ENCODE results near the gene PRRT2.
A peak's percentile ranks its signal among the peaks of the same experiment; 100 is the strongest.

PRRT2 gene

DNA sequence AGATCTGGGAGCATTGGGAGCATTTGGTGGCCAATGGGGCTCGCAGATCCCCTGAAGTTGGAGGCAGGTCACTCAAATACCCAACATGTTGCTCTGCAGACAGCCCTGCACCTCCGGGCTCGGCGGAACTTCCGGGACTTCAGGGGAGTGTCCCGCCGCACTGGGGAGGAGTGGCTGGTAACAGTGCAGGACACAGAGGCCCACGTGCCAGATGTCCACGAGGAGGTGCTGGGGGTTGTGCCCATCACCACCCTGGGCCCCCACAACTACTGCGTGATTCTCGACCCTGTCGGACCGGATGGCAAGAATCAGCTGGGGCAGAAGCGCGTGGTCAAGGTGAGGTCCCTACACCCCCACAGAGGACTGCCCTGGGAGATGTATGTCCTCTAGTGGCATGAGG, 24.6 kb downstream of the PRRT2 start:
- no peak for DNase-seq

DNA sequence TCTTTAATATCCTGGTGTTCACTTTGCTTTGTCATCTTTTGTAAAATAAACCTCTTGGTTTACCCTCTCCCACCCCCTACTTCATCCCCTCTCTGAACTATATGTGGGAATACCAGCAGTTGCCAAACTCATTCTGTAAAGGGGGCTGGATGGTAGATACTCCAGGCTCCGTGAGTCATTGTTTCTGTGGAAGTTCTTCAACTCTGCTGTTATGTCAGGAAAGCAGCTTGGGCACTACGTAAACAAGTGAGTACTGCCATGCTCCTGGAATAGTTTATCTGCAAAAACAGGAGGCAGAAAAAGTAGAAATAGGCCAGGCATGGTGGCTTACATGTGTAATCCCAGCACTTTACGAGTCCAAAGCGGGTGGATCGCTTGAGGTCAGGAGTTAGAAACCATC, 25.8 kb downstream of the PRRT2 start:
- DNase-seq, result no peak

DNA sequence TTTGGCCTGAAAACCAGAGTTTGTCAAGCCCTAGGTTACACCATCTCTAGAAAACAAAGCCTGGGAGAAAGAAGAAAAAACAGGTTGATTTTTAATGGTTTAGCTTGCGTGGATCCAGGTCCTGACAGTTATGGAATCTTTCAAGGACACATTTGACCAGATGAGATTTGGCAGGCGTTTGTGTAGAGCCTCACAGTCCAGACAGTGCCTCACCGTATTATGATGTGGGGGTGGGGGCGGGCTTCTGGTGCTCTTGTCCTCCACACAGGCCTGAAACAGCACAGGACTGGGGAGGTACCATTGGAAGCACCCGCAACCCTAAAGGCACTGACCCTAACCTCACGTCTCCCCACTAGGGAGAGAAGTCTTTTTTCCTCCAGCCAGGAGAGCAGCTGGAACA, 27.8 kb downstream of the PRRT2 start:
- DNase-seq, result no peak

DNA sequence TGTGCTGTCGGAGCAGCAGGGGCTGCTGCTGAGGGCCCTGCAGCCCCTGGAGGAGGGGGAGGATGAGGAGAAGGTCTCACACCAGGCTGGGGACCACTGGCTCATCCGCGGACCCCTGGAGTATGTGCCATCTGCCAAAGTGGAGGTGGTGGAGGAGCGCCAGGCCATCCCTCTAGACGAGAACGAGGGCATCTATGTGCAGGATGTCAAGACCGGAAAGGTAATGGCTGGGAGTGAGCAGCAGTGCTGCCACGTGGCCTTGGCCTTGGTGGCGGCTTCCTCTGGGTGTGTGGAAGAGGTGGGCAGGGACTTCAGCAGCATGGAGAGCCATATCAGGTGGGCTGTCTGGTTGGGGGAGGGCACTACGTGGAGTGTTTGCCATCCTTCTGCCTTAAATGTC, 28.2 kb downstream of the PRRT2 start:
- DNase-seq, result no peak

DNA sequence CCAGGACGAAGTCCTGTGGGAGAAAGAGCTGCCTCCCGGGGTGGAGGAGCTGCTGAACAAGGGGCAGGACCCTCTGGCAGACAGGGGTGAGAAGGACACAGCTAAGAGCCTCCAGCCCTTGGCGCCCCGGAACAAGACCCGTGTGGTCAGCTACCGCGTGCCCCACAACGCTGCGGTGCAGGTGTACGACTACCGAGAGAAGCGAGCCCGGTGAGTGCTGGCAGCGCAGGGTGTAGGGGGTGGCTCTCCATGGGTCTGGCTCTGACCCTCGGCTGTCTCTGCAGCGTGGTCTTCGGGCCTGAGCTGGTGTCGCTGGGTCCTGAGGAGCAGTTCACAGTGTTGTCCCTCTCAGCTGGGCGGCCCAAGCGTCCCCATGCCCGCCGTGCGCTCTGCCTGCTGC, 29.6 kb downstream of the PRRT2 start:
- no peak for DNase-seq

DNA sequence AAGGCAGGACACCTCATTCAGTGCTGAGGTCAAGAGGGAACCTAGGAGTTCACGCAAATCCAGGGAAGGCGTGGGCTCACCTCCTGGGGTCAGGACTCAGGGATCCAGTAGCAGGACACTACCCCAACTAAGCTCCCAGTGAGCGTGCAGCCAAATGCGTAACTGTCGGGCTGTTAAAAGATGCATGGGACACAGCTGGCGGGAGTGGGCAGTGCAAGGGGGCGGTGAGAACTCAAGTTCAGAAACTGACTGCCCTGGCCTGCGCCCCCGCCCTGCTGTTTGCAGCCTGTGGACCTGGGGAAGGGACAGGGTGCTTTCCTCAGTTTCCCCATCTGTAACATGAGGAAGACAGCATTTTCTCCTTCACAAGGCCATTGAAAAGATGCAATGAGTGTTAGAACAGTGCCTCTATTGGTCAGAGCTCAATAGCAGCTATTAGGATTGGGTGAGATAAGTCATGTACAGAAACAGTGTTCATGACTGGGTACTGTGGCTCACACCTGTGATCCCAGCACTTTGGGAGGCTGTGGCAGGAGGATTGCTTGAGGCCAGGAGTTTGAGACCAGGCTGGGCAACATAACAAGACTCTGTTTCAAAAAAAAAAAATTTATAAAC, 30.8 kb downstream of the PRRT2 start:
- DNase-seq, result no peak

DNA sequence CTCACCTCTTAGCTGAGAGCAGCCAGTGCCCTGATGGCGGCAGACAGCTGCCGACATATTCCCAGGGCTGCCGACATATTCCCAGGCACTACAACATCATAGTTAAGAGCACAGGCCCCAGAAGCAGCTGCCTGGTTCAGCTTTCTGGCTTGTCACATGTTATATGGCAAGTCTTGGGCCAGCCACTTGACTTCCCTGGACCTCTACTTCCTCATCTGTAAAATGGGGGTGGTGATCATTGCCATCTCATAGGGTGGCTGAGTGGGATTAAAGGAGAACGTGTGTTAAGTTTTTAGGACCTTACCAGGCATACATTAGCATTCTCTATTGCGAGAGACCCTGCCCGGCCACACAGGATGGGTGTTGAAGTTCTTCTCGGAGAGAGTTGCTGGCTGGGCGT, 31.9 kb downstream of the PRRT2 start:
- DNase-seq, result no peak

DNA sequence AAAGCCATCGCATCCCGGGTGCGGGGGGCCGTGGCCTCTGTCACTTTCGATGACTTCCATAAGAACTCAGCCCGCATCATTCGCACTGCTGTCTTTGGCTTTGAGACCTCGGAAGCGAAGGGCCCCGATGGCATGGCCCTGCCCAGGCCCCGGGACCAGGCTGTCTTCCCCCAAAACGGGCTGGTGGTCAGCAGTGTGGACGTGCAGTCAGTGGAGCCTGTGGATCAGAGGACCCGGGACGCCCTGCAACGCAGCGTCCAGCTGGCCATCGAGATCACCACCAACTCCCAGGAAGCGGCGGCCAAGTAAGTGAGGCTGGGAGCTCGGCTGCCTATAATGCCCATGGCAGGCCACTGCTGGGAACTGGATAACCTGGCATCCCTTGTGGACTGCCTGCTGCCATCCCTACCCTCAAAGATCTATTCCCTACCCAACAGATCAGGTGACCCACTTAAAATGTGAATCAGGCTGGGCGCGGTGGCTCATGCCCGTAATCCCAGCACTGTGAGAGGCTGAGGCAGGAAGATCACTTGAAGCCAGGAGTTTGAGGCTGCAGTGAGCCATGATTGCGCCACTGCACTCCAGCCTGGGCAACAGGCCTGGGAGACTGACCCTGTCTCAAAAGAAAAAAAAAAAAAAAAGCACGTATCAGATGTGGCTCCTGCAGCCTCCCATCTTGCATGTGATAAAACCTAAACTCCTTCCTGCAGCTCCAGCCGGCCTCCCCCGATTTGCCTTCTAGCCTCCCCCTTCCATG, 32.8 kb downstream of the PRRT2 start:
- no peak for DNase-seq

DNA sequence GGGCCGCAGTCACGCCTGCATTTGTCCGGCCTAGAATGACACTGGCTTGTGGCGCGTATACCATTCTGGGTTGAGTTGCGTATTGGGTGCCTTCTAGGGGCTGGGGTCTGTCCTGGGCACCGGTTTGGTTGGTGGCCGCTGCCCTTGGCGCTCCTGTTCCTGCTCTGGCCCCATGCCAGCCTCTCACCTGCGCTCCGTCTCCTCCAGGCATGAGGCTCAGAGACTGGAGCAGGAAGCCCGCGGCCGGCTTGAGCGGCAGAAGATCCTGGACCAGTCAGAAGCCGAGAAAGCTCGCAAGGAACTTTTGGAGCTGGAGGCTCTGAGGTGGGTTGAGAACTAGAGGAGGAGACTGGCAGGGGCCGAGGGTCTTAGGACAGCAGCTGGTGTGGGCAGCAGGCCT, 33.7 kb downstream of the PRRT2 start:
- no peak for DNase-seq

DNA sequence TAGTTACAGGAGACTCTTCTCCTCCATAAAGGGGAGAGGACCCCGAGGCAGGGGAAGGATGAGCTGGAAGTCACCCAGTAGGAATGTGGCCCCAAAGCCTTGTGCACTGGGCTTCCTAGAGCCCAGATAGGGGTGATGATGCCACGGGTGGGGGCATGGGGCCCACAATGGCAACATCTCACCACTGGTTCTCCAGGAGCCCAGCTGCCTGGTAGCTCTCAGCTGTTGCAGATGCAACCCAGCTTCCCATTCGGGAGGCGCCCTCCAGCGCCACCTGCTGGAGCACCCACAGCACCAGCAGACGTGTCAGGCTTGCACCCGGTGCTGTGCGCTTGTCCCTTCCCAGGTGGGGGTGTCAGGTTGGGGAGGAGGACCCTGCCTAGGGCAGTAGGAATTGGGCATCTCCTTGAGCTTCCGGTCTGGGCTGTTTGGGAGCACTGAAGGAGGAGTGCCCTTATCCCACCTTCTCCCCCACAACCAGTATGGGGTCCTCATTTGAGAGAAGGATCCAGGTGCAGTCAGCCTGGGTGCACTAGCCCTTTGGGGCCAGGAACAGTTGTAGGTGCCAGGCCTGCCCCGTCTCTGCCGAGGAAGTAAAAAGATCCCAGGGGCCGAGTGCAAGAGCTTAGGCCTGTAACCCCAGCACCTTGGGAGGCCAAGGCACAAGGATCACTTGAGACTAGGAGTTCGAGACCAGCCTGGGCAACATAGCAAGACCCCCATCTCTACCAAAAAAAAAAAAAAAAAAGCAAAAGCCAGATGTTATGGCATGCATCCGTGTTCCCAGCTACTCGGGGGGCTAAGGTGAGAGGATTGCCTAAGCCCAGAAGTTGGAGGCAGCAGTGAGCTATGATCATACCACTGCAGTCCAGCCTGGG, 36.7 kb downstream of the PRRT2 start:
- DNase-seq, result peak; percentile 63

DNA sequence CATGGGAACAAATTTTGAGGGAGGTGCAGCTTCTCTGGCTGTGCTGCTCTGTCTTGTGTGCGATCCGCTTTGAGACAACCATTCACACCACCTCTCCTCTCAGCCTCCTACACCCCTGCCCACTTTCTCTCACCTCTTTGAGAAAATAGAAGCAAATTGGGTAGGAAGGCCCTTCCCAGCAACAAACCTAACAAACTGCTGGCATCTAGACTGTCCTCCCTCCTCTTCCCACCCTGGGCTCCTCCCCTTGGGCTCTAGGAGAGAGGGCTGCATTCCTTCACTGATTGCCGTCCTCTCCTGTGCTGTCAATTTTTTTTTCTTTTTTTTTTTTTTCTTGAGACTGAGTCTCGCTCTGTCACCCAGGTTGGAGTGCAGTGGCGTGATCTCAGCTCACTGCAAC, 37.5 kb downstream of the PRRT2 start:
- DNase-seq, result no peak

DNA sequence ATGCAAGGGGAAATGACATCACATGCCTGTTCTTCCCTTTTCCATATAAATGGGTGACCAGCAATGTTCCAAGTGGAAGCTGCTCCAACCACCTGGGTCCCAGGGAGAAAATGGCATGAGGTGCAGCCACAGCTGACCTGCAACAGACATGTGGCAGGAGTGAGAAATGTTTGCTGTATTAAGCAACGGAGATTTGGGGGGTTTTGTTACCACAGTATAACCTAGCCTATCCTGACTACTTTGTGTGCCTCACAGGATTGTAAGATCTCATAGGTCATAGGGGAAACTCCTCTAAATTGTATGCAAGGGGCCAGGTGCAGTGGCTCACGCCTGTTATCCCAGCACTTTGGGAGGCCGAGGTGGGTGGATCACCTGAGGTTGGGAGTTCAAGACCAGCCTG, 39.0 kb downstream of the PRRT2 start:
- DNase-seq, result no peak

DNA sequence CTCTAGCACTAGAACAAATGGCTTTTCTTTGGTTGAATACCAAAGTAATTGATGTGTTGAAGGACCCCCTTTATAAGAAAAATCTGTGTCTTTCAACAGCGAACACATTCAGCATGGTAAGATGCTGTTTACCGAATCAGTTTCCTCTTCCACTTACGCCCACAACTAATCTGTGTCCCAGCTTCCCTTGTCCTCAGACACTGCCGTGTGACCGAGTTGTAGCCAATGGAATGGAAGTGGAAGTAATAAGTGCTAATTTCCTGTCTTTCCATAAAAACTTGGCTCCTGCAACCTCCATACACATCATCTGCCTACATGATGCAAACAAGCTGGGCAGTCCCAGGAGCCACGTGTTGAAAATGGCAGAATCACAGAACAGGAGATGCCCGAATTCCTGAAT, 40.7 kb downstream of the PRRT2 start:
- DNase-seq, result no peak

DNA sequence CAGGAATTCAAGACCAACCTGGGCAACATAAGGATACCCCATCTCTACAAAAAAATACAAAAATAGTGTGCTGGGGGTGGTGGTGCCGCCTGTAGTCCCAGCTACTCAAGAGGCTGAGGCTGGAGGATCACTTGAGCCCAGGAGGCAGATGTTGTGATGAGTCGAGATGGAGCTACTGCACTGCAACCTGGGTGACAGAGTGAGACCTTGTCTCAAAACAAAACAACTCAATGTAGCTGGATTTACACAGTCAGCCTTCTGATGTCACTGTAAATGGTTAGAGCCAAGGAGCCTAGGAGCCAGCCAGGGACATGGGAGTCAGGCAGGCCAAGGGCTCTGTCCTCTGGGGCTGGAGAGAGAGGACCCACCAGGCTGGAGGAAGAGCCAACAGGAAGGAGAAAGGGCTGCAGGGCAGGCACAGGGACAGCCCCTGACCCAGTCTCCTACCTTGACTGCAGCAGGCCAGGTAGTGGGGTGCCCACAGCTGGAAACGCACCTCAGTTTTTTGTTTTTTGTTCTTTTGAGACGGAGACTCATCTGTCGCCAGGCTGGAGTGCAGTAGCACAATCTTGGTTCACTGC, 42.6 kb downstream of the PRRT2 start:
- DNase-seq, result no peak

DNA sequence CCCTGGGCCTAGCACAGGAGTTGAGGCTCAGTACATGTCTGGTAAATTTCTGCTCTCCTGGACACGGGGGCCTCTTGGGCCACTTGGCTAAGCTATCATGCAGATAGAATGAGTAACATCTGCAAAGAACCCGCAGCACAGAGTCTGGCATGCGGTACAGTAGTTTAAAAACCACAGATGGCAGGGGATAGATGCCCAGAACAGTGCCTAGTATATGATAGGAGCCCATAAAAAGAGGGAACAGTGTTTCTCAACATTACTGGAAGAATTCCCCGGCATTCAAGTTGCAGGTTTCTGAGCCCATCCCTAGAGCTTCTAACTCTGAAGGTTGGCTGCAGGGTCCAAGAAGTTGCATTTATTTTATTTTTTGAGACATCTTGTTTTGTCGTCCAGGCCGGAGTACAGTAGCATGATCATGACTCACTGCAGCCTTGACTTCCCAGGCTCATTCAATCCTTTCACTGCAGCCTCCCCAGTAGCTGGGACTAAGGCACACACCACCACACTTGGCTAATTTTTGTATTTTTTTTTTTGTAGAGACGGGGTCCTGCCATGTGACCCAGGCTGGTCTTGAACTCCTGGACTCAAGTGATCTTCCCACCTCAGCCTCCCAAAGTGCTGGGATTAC, 45.3 kb downstream of the PRRT2 start:
- no peak for DNase-seq

DNA sequence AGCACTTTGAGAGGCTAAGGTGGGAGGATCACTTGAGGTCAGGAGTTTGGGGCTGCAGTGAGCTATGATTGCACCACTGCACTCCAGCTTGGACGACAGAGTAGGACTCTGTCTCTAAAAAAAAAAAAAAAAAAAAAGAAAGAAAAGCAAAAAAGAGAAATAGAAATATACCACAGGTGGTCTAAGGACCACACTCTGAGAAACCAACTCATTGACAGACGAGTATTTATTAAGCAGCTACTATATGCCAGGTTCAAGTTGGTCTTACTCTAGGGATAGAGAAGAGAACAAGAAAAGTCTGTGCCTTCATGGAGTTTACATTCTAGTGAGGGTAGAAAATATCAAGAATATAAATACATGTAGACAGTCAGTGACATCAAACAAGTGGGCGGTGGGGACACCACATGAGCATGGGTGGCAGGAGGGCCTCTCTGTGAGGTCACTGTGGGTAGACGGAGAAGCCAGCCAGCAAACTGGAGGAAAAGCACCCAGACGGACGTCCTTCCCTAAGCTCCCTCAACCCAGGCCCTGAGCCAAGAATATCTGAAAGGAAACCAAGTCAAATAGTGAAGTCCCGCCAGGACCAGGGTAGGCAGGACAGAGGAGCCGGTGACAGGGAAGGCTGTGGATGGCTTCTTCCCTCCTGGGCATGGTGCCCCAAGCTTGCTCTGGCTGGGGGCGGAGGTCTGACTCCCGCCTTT, 46.3 kb downstream of the PRRT2 start:
- no peak for DNase-seq

DNA sequence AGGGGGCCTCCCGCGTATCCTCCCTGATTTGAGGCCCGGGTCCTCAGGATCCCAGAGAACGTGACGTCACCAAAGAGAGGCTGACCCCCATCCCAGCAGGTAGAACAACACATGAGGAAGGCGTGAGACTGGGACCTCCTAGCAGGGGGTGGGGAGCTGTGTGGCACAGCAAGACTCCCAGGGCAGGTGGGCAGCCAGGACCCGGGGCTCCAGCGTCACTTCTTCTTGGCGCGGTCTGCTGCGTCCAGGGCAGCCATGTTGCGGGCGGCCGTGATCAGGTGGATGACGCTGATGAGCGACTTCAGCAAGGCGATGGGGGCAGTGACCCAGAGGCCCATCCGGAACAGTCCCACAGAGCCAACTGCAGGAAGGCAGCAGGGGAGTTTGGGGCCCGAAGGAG, 47.0 kb downstream of the PRRT2 start:
- DNase-seq, result no peak

DNA sequence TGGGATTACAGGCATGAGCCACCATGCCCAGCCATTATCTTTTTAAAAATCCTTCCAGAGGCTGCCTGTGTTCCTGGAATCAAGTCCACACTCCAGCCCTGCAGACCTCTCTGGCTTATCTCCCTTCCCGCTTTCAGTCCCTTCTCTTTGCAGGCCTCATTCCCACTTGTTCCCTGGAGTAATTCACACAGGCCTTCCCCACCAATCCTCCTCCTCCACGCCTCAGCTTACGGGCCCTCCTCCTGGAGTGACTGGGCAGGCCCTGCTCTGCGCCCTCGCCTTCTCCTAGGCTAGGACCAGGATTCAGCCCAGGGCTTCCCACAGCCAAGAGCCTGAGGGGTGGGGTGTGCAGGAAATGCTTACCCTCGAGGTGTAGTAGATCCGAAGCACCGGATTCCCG, 48.2 kb downstream of the PRRT2 start:
- DNase-seq, result no peak

DNA sequence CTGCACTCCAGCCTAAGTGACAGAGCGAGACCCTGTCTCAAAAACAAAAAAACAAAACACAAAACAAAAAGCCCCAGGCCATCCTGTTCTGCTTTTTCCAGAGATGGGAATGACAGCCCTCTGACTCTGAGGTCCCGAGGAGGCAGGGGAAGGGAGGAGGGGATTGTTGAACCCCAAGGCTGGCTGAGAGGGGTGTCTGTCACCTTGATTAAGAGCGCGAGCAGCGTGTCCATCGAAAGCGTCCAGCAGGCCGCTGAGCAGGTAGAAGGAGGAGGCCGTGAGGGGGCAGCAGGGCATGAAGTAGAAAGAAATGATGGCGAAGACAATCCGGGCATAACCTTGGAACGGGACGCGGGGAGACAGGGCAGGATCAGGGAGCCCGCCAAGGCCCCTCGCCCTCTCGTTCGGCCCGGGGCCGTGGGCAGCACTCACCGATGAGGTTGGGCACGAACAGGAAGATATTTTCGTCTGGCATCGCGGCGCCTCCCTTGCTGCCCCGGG, 50.4 kb downstream of the PRRT2 start:
- DNase-seq, result no peak

DNA sequence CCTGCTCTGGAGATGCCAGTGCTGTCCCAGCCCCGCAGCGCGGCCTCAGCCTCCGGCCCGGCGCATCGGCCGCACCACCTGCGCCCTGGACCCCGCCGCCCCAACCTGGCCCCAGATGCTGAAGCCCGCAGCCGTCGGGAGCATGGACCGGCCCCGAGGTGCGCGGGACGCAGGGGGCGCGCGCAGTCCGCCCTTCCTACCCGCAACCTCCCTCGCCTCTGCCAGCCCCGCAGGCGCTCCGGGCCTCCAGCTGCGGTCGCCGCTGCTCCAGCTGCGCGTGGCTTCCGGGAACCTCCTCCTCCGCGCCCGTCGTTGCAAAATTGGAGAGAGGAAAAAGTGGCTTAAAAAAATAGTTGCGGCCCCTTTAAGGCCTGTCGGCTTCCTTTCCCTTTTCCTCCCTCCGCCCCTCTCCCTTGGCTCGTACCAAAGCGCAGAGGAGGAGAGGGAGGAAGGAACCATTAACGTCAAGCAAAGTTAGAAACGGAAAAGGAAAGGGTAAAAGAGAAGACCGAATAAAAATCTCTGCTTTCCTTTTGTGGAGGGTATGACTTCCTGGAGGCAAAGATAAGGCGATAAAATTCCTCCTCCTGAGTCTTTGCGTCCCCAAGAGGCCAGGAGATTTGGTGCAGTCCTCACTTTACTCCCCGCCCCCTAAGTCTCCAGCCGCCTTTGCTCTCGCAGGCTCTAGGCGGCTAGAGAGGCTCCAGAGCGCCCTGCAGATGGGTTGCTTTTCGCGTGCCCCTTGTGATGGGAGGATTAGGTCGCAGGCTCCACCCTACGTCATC, 51.1 kb downstream of the PRRT2 start, which contains the start of gene CDIPT:
CDIPT (minus strand) TSS at position 343 of the 785 bp plus-strand sequence. CDS start 369 bp downstream, outside the sequence.
- DNase-seq, result peak; percentile 97

DNA sequence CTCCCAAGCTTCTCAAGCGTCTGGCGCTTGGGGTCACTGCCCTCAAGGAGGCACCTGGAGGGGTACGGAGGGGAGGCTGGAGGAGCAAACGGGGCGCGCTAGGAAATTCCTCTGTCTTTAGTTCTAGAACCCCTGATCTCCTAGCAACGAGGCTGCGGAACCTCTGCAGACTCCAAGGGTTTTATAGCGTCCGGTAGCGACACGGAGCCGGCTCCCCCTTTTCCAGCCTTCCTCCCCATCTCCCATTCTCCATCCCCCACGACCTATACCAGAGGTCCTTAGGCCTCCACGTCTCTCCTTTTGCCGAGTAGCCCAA, 51.6 kb downstream of the PRRT2 start:
- DNase-seq, result no peak
